Fibroblast of villous mesenchyme (primary cell): Measurements from ENCODE around the gene ARPC3. TPM values are rescaled to one million over a fixed set of nuclear protein-coding genes. Genes with fewer than 3 reads are reported as not detected.
A peak's percentile ranks its signal among the peaks of the same experiment; 100 is the strongest.
"Not testable (repeated sequence)": the region's sequence is repeated elsewhere in the genome, so short reads cannot be mapped to it uniquely, and the experiment has no call there.

ENCODE experiments used
- DNase-seq: peaks from one replicate; pipeline ENCODE4 v3.0.0-alpha.2; 2010; ENCODE audit warnings: low read depth
- H3K4me3 ChIP-seq: 2 replicates; pipeline ENCODE4 v1.5.1; 2011; ENCODE audit warnings: low read depth, mild to moderate bottlenecking, low read length
- CTCF ChIP-seq: IDR thresholded peaks from 2 replicates; pipeline ENCODE4 v1.5.1; 2012; ENCODE audit warnings: low read depth, mild to moderate bottlenecking, low read length; ENCODE audit not compliant: insufficient read depth
- total RNA-seq: library from RNA; depleted of rRNA; stranded (reverse); fragments of >200 nt; gene quantifications from 2 replicates; pipeline ENCODE4 v1.2.3, GENCODE V29; 2012

The ARPC3 gene
- total RNA-seq, 1 donor, result 354 TPM

GRCh38 chr12:110431957-110432587 is 18.1 kb downstream of the ARPC3 start:
- no peak for DNase-seq
- H3K4me3 ChIP-seq, result peak overlapping the region; percentile 55
- TF ChIP-seq CTCF, result no peak

- H3K4me3 ChIP-seq, result not testable (repeated sequence)
Measured at GRCh38 chr12:110429676-110430075, 20.5 kb downstream of the ARPC3 start.

GRCh38 chr12:110426406-110426805 is 23.7 kb downstream of the ARPC3 start:
- TF ChIP-seq CTCF, result no peak
- H3K4me3 ChIP-seq, result no peak overlapping the region
- DNase-seq, result peak; percentile 34

More at GRCh38 chr12:110429676-110430075, 20.5 kb downstream of the ARPC3 start:
- DNase-seq, result not testable (repeated sequence)

- no peak overlapping the region for H3K4me3 ChIP-seq
- TF ChIP-seq CTCF, result no peak
- no peak for DNase-seq
Measured at GRCh38 chr12:110424237-110424636, 25.9 kb downstream of the ARPC3 start.

- no peak for DNase-seq
- no peak overlapping the region for H3K4me3 ChIP-seq
- no peak for TF ChIP-seq CTCF
Measured at GRCh38 chr12:110421701-110422100, 28.4 kb downstream of the ARPC3 start.

GRCh38 chr12:110421159-110421661 is 28.9 kb downstream of the ARPC3 start:
- H3K4me3 ChIP-seq, result no peak overlapping the region
- TF ChIP-seq CTCF, result no peak

GRCh38 chr12:110420644-110421043 is 29.5 kb downstream of the ARPC3 start:
- H3K4me3 ChIP-seq, DNase-seq: not testable (repeated sequence)

More at GRCh38 chr12:110421159-110421661, 28.9 kb downstream of the ARPC3 start:
- DNase-seq, result no peak

- H3K4me3 ChIP-seq, result not testable (repeated sequence)
Measured at GRCh38 chr12:110417113-110417512, 33.0 kb downstream of the ARPC3 start.

GRCh38 chr12:110410086-110410485 is 40.1 kb downstream of the ARPC3 start:
- H3K4me3 ChIP-seq, DNase-seq: not testable (repeated sequence)

More at GRCh38 chr12:110417113-110417512, 33.0 kb downstream of the ARPC3 start:
- not testable (repeated sequence) for DNase-seq

- DNase-seq, H3K4me3 ChIP-seq: not testable (repeated sequence)
Measured at GRCh38 chr12:110405126-110405662, 44.9 kb downstream of the ARPC3 start.
